ENCODE data around the gene NFKBIB. TPM values are rescaled to one million over a fixed set of nuclear protein-coding genes. Genes with fewer than 3 reads are reported as not detected.
A peak's percentile ranks its signal among the peaks of the same experiment; 100 is the strongest.

The NFKBIB gene
- total and polyA plus RNA-seq, 2 of the 8 experiments (the other 6 are each of a cell fraction or from before 2014, with no cell fraction given): 37.3 to 44.1 TPM

DNA sequence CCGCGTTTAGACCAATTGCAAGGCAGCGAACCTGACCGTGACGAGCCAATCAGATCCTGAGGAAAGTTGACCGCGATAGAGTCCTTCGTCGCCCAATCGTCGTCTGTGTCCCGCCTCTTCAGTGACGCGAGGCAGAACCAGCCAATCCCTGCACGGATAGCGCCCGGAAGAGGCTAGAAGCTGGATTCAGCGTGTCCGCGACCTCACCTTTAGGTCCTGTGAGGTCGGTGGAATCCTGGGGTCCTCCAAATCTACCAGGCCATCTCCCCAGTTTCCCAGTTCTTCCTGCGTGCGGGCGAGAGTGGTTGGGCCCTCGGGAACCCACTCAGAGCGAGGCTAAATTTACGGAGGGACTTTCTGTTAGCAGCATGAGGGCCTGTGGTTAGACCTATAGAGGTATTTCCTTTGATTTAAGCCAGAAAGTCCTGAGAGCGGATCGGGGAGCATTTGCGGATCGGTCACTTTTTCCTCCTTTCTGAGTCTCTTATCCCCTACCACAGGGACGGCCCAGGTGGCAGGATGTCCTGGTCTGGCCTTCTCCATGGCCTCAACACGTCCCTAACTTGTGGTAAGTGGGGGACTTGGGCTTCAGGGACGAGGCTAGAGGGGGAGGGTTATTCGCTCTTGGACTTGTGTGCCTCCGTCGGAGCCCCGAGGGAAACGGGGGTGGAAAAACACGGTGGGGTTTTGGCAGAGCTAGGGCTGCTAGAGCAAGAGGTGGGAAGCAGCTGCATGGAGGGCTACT lies 31.2 kb downstream of the NFKBIB start, which contains the start of gene MRPS12 (continued):
- TF ChIP-seq, protein P1, sequence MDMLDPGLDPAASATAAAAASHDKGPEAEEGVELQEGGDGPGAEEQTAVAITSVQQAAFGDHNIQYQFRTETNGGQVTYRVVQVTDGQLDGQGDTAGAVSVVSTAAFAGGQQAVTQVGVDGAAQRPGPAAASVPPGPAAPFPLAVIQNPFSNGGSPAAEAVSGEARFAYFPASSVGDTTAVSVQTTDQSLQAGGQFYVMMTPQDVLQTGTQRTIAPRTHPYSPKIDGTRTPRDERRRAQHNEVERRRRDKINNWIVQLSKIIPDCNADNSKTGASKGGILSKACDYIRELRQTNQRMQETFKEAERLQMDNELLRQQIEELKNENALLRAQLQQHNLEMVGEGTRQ (IDR thresholded peaks at IDR 0.05; ENCODE audit: low read length): peak; percentile 21; the same call in 1 of the 2 replicates
- no peak for TF ChIP-seq CBX5 (IDR thresholded peaks at IDR 0.05; ENCODE audit: low read depth, low read length)
- no peak for TF ChIP-seq NRF1 (IDR thresholded peaks at IDR 0.05; ENCODE audit: low read depth, low read length)
- TF ChIP-seq, protein P2, sequence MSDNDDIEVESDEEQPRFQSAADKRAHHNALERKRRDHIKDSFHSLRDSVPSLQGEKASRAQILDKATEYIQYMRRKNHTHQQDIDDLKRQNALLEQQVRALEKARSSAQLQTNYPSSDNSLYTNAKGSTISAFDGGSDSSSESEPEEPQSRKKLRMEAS (IDR thresholded peaks at IDR 0.05): peak; percentile 30; the same call in 1 of the 2 replicates
- TF ChIP-seq, protein P3, sequence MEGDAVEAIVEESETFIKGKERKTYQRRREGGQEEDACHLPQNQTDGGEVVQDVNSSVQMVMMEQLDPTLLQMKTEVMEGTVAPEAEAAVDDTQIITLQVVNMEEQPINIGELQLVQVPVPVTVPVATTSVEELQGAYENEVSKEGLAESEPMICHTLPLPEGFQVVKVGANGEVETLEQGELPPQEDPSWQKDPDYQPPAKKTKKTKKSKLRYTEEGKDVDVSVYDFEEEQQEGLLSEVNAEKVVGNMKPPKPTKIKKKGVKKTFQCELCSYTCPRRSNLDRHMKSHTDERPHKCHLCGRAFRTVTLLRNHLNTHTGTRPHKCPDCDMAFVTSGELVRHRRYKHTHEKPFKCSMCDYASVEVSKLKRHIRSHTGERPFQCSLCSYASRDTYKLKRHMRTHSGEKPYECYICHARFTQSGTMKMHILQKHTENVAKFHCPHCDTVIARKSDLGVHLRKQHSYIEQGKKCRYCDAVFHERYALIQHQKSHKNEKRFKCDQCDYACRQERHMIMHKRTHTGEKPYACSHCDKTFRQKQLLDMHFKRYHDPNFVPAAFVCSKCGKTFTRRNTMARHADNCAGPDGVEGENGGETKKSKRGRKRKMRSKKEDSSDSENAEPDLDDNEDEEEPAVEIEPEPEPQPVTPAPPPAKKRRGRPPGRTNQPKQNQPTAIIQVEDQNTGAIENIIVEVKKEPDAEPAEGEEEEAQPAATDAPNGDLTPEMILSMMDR (IDR thresholded peaks at IDR 0.05; ENCODE audit: control extremely low read depth in 1 of 3, insufficient read depth in 1 of 3, low read depth in 1 of 3, low read length in 3 of 3): no peak
- TF ChIP-seq POLR2A (IDR thresholded peaks at IDR 0.05; ENCODE audit: control extremely low read depth in 1 of 2, low read depth in 2 of 2, low read length in 2 of 2): peak; percentile 83
- TF ChIP-seq TAF1 (IDR thresholded peaks at IDR 0.05; ENCODE audit: low read depth, low read length): peak; percentile 61
- peak; percentile 62 for TF ChIP-seq SP2 (IDR thresholded peaks at IDR 0.05; ENCODE audit: low read length)
- TF ChIP-seq TBP (IDR thresholded peaks at IDR 0.05; ENCODE audit: low read depth, low read length): peak; percentile 74; the same call in 1 of the 2 replicates
- TF ChIP-seq KDM1A (IDR thresholded peaks at IDR 0.05; ENCODE audit: borderline replicate concordance, low read length): peak; percentile 84; the same call in 1 of the 2 replicates
- TF ChIP-seq HDAC2 (IDR thresholded peaks at IDR 0.05; ENCODE audit: borderline replicate concordance in 1 of 2, low read depth in 2 of 2, low read length in 2 of 2): peak in 1 of 2 experiments; percentile 92; a peak in 1 of 4 replicates
- TF ChIP-seq BRCA1 (IDR thresholded peaks at IDR 0.05; ENCODE audit: low read depth, low read length): no peak
- no peak for TF ChIP-seq HDAC6 (IDR thresholded peaks at IDR 0.05; ENCODE audit: low read depth, low read length)
- TF ChIP-seq CEBPB (IDR thresholded peaks at IDR 0.05; ENCODE audit: low read depth, low read length): no peak
- TF ChIP-seq CHD2 (IDR thresholded peaks at IDR 0.05; ENCODE audit: low read length): peak; percentile 77

Data from H1 (cell line).